ENCODE results near the gene ERH.
"Not testable (repeated sequence)": the region's sequence is repeated elsewhere in the genome, so short reads cannot be mapped to it uniquely, and the experiment has no call there.

Gene ERH

GRCh38 chr14:69398818-69399210, 715 bp upstream of the ERH start:
- DNase-seq (ENCODE audit: low read depth in 2 of 2): peak in 1 of 2 donors; percentile 35

DNA sequence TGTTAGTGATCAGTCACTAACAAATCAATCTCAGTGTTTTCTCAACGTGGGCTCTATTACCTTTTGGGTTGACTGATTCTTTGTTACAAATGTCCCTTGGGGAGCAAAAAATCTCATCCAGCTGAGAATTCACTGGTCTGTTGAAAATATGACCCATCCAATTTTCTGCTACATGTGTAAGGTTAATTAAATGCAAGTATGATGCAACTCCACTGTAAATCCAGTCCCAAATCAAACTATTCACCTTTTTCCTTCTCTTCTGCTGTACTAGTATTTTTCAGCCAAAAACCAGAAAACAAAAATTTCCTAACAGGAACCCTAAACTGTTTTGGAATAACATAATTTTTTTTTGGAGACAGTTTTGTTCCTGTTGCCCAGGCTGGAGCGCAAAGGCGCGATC, 2.2 kb downstream of the ERH start:
- DNase-seq (ENCODE audit: low read depth in 2 of 2): no peak

GRCh38 chr14:69392481-69392880, 5.6 kb downstream of the ERH start:
- no peak for DNase-seq (ENCODE audit: low read depth in 2 of 2)

DNA sequence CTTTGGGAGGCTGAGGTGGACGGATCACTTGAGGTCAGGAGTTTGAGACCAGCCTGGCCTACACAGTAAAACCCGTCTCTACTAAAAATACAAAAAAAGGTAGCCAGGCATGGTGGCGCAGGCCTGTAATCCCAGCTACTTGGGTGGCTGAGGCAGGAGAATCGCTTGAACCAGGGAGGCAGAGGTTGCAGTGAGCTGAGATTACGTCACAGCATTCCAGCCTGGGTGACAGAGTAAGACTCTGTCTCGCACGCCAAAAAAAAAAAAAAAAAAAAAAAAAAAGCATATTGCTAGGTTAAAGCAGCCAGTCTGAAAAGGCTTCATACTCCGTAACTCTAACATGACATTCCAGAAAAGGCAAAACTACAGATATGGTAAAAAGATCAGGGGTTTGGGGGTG, 6.7 kb downstream of the ERH start:
- not testable (repeated sequence) for DNase-seq (ENCODE audit: low read depth in 2 of 2)

GRCh38 chr14:69387311-69387710, 10.8 kb downstream of the ERH start:
- no peak for DNase-seq (ENCODE audit: low read depth in 2 of 2)

GRCh38 chr14:69378274-69378673, 19.8 kb downstream of the ERH start:
- DNase-seq (ENCODE audit: low read depth in 2 of 2): no peak

- DNase-seq (ENCODE audit: low read depth in 2 of 2): no peak
These were observed 21.7 kb downstream of the ERH start for GRCh38 chr14:69376439-69376838.

- DNase-seq (ENCODE audit: low read depth in 2 of 2): no peak
These were observed 22.4 kb downstream of the ERH start for GRCh38 chr14:69375722-69376121.

GRCh38 chr14:69375182-69375581, 22.9 kb downstream of the ERH start:
- no peak for DNase-seq (ENCODE audit: low read depth in 2 of 2)

GRCh38 chr14:69374235-69374634, 23.9 kb downstream of the ERH start:
- DNase-seq (ENCODE audit: low read depth in 2 of 2): no peak

GRCh38 chr14:69373104-69373503, 25.0 kb downstream of the ERH start:
- no peak for DNase-seq (ENCODE audit: low read depth in 2 of 2)

GRCh38 chr14:69372146-69372545, 26.0 kb downstream of the ERH start:
- DNase-seq (ENCODE audit: low read depth in 2 of 2): no peak

DNA sequence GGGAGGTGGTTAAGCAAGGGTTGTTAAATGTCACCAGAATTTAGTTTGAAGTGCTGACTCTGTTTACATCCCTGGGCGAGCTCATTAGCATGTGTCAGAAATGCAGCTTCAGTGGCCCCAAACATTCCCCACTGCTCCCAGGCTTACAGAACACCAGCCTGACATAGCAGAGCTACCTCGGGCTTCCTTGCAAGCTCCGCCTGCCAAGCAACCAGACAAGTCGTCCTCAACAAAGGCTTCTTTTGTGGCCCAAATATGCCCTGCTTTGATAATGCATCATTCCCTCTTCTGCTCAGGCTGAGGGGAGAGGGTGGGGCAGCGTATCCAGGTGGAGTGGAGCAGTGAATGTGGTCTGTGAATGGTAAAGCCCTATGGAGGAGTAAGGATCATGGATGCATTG, 28.0 kb downstream of the ERH start:
- DNase-seq (ENCODE audit: low read depth in 2 of 2): no peak

- DNase-seq (ENCODE audit: low read depth in 2 of 2): no peak
These were observed 29.7 kb downstream of the ERH start for GRCh38 chr14:69368381-69368780.

- DNase-seq (ENCODE audit: low read depth in 2 of 2): no peak
These were observed 31.3 kb downstream of the ERH start for GRCh38 chr14:69366761-69367160.

DNA sequence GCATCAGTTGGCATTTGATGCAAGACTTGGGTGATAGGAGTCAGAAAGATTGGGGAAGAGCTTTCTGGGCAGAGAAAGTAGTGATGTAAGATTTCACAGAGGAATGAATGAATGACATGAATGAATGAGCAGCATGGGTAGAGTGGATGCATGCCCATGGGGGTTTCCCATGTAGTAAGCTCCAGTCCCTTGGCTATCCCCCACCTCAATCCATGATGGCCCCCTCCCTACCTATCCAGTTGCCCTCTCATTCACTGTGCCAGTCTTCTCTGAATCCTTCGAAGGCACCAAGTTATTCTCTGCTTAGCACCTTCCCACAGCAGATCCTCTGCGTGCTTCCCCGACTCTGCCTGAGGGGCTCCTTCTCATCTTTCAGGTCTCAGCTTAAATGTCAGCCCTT, 32.0 kb downstream of the ERH start:
- DNase-seq (ENCODE audit: low read depth in 2 of 2): no peak

GRCh38 chr14:69364378-69364777, 33.7 kb downstream of the ERH start:
- no peak for DNase-seq (ENCODE audit: low read depth in 2 of 2)

- DNase-seq (ENCODE audit: low read depth in 2 of 2): no peak
These were observed 34.1 kb downstream of the ERH start for GRCh38 chr14:69363964-69364363.

DNA sequence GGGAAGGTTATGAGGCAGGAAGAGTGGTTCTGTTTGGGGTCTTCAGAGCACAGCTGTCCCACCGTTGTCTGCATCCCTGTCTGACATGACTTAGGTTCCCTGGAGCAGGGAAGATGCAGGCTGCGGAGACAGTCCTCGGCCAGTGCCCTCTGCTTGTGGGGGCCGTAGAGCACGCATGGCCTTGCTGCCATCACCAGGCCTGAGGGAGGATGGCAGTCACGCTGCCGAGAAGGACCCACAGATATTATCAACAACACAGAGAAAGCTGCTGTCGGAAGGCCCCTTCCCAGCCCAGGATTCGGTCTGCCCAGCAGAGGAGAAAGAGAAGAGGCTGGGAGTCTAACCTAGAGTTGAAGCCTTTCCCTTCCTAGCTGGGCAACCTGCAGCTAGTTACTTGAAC, 35.0 kb downstream of the ERH start:
- no peak for DNase-seq (ENCODE audit: low read depth in 2 of 2)

DNA sequence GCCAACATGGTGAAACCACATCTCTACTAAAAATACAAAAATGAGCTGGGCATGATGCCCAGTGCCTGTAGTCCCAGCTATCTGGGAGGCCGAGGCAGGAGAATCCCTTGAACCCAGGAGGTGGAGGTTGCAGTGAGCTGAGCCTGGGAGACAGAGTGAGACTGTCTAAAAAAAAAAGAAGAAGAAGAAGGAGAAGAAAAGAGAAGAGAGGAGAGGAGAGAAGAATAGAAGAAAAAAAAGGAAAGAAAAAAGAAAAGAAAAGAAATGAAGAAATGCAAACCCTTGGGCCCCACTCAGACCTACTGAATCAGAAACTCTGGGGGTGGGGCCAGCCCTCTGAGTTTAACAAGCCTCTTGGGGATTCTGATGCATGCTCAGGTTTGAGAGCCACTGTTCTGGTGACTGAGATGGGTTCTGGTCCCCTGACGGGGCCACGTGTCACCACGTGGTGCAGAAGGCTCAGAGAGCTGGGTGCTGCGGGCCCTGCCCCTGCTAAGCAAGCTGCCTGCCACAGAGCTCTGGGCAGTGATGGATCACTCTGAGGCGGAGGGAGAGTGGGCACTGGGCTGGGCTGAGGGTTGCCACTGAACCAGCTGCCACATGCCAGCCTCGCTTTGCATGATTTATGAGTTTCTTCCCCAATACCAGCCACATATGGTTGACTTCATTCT, 37.5 kb downstream of the ERH start:
- DNase-seq (ENCODE audit: low read depth in 2 of 2): no peak

GRCh38 chr14:69358966-69359365, 39.1 kb downstream of the ERH start:
- DNase-seq (ENCODE audit: low read depth in 2 of 2): no peak

- no peak for DNase-seq (ENCODE audit: low read depth in 2 of 2)
These were observed 39.7 kb downstream of the ERH start for GRCh38 chr14:69358233-69358963.

DNA sequence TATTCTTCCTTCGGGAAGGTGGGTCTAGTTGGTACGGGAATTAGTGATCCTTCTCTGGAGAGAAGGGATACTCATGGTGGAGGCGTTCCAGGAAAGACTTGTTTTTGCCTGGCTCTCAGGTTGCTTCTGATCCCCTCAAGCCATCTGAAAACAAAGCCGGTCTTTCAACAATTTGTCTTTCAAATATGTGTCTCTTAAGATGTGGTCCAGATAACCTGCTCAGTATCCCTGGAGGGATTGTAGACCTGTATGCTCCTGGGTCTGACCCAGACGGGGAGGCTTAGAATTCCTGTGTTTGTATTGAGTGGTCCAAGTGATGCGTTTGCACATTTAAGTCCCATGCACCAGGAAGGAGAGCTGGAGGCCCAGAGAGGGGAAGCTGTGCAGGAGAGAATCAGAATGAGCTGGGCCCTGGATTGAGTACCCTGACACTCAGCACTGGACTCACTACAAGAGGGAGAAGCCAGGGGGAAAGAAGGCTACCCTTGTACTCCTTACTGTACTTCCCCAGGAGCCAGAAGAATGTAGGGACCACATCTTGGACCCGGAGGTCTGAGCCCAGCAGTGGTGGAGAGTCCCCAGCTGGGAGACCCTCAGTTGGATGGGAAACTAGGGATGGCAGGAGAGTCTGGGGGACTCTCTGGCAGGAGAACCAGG, 40.4 kb downstream of the ERH start:
- DNase-seq (ENCODE audit: low read depth in 2 of 2): no peak
